Mucosa of rectum (tissue), 2 donors: ENCODE measurements around the gene ELOVL3.

ENCODE experiments used
- H3K27ac ChIP-seq, 2 donors: one replicate each; pipeline ENCODE4 v1.7.0; 2013; ENCODE audit warnings: inconsistent platforms in 2 of 2, low read depth in 2 of 2, low read length in 2 of 2
- H3K27me3 ChIP-seq, 2 donors: one replicate each; pipeline ENCODE4 v1.7.0; 2013; ENCODE audit warnings: low read length in 2 of 2; ENCODE audit not compliant: control insufficient read depth in 2 of 2, insufficient read depth in 2 of 2
- H3K36me3 ChIP-seq, 2 donors: one replicate each; pipeline ENCODE4 v1.7.0; 2013; ENCODE audit warnings: low read length in 2 of 2; ENCODE audit not compliant: control insufficient read depth in 2 of 2, insufficient read depth in 2 of 2
- H3K4me1 ChIP-seq, 2 donors: one replicate each; pipeline ENCODE4 v1.7.0; 2013; ENCODE audit warnings: low read length in 2 of 2, mild to moderate bottlenecking in 1 of 2; ENCODE audit not compliant: control insufficient read depth in 2 of 2, insufficient read depth in 2 of 2
- H3K4me3 ChIP-seq, 2 donors: one replicate each; pipeline ENCODE4 v1.7.0; 2013; ENCODE audit warnings: low read length in 2 of 2
- H3K9ac ChIP-seq, 2 donors: one replicate each; pipeline ENCODE4 v1.7.0; 2013; ENCODE audit warnings: low read length in 2 of 2, low read depth in 1 of 2, mild to moderate bottlenecking in 1 of 2
- H3K9me3 ChIP-seq, 2 donors: one replicate each; pipeline ENCODE4 v1.7.0; 2013; ENCODE audit warnings: low read length in 2 of 2; ENCODE audit not compliant: control insufficient read depth in 2 of 2
- donor health status: healthy.
- donor health status: Normal muscosa, but diverticular disease.

ELOVL3 gene

DNA sequence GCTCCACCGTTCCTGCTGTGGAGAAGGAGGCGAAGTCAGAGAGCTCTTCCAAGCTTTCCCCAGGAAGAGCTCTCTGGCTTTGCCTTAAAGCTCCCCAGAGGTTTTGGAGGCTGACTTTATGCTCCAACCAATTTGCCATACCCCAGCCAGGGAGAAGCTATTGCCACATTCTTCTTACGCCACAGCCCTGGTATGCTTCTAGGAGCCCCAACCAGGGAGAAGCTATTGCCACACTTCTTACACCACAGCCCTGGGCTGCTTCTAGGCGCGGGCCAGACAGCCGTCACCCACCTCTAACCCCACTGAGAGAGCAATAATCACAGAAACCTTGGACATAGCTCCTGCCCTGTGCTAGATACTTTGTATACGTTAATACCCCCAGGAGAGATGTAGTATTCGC is 951 bp downstream of the ELOVL3 start:
- Histone ChIP-seq H3K9ac (no peak overlapping the region), H3K4me3 (no peak overlapping the region), H3K27me3 (peaks cover 16 to 20% of the 10 kb centered on the region in 2 donors), H3K9me3 (no peaks in the 10 kb centered on the region), H3K27ac (no peak overlapping the region), H3K4me1 (peaks cover 25 to 30% of the 10 kb centered on the region in 2 donors), H3K36me3 (no peaks in the 10 kb centered on the region)

DNA sequence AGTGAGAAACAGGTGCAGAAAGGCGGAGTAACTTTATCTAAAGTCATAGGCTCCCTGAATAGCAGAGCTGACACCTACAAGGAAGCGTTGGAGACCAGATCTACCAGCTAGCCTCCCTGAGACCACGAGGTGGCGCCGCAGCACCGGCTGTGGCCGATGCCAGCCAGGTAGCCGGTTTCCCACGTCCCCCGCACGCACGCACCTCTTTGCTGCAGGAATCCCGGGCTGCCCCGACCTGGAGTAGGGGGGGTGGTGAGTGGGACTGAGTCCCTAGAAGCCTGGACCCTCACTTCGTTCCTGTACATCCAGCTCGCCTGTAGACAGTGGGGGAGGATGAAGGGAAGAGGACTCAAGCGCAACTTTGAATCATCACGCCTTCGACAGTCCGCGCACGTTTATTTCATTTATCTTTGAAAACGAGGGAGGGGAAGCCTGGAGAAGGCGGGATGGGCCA is 3.7 kb downstream of the ELOVL3 start:
- no peaks in the 10 kb centered on the region for H3K9me3 ChIP-seq
- H3K9ac ChIP-seq = no peak overlapping the region
- H3K27ac ChIP-seq = no peak overlapping the region
- no peaks in the 10 kb centered on the region for H3K36me3 ChIP-seq
- H3K27me3 ChIP-seq = peaks cover 22 to 31% of the 10 kb centered on the region in 2 donors
- peaks cover 25 to 30% of the 10 kb centered on the region in 2 donors for H3K4me1 ChIP-seq
- H3K4me3 ChIP-seq = peak overlapping the region; percentile 56 to 62

DNA sequence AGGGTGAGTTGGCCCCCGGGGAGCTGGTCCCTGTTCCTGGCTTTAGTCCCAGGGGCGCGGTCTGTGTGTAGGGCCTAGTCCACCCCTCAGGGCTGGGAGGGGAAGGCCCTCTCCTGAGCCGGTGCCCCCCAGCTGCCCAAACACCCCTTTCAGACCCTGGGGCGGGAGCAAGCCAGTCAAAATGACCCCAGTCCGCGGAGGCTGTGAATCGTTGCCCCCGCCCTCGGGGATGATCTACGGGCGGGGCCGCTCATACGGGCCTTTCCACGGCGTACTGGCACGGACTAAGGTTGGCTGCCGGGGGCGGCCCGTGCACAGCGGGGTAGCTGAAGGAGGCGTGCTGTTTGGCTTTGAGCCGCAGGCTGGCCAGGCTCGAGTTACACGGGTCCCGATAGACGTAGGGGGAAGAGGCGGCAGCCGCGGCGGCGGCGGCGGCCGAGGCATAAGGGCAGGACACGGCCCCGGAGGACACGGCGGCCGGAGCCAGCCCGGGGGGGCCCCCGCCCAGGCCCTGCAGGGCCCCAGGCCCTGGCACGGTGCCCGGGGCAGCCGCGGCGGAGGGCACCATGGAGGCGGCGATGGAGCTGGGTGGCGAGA is 4.3 kb downstream of the ELOVL3 start:
- Histone ChIP-seq H3K36me3 (no peaks in the 10 kb centered on the region), H3K9ac (peak overlapping the region in 1 of 2 donors; percentile 37), H3K4me1 (peaks cover 25 to 30% of the 10 kb centered on the region in 2 donors), H3K4me3 (peak overlapping the region; percentile 56 to 62), H3K9me3 (no peaks in the 10 kb centered on the region), H3K27ac (no peak overlapping the region), H3K27me3 (peaks cover 22 to 32% of the 10 kb centered on the region in 2 donors)

DNA sequence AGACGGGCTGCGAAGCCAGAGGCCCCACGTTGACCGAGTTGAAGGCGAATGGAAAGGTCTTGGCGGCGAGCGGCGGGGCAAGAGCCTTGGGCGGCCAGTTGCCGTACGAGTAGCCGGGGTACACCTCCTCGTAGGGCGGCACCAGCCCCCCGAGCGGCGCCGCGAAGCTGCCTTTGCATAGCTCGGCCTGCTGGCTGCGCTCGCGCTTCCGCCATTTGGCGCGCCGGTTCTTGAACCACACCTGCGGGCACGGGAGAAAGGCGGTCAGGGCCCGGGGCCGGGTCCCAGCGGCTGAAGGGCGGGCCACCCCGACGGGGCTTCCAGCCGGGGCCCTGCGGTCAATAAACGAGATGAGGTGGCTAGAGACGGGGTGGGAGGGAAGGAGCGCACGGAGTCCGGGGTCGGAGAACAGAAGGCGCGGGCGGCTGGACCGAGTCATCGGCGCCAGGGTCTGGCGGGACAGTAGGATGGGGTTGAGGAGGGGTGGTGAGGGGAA is 4.8 kb downstream of the ELOVL3 start:
- Histone ChIP-seq H3K4me1 (peaks cover 24 to 27% of the 10 kb centered on the region in 2 donors), H3K9ac (peak overlapping the region in 1 of 2 donors; percentile 37), H3K4me3 (peak overlapping the region; percentile 56 to 62), H3K27me3 (peaks cover 22 to 32% of the 10 kb centered on the region in 2 donors), H3K27ac (no peak overlapping the region), H3K9me3 (no peaks in the 10 kb centered on the region), H3K36me3 (no peaks in the 10 kb centered on the region)

DNA sequence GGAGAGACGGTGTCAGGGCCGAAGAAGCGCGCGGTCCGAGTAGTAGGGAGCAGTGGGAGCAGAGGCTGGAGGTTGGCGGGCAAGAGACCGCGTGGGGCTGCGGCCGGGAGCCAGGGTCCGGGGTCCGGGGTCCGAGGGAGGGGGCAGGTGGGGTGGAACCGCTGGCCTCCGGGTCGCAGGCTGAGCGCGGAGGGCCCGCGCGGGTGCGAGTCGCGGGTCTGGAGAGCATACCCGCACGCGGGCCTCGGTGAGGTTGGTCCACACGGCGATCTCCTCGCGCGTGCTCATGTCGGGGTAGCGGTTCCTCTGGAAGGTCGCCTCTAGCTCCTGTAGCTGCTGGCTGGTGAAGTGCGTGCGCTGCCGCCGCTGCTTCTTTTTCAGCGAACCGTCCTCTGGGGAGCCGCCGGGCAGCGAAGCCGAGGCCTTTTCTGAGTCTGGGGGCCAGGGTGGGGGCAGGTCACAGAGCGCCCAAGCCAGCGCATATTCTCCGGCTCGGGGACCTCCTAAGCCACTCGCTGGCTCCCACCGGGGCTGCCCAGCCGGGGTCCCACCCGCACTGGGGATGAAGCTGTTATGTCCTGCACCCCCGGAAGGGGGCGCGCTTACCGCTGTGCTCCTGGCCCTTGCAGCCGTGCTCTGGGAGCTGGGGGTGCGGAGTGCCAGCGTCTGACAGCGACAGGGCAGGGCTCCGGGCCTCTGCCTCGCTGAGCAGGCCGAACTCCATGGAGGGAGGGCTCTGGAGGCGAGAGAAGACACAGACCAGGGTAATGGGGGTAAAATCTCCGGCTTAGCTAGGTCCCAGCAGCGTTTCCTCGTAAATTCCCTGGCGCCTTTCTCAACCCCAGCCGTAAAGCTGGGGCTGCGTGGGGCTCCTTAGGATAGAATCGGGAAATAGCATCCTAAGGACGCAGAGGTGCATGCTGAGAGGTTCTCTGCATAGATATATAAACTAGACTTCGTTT is 5.5 kb downstream of the ELOVL3 start:
- no peak overlapping the region for H3K9ac ChIP-seq
- peaks cover 20 to 22% of the 10 kb centered on the region in 2 donors for H3K4me1 ChIP-seq
- peaks cover 24 to 32% of the 10 kb centered on the region in 2 donors for H3K27me3 ChIP-seq

DNA sequence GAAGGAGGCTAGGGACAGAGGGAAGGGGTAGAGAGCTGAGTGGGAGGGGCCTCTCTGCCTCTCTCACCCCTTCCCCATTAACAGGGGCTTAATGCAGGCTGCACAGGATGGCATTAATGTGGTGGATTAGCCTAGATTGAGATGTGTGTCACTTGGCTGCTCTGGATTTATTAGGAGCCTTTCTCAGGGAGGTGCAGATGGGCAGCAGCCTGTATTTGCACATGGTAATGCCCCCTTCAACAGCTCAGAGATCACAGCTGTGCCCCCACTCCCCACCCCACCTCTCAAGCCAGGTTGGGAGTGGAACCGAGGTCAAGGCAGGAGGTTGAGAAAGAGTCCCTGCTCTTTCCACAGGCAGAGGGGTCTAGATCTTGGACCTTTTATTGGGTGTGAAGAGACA is 7.9 kb downstream of the ELOVL3 start:
- H3K27me3 ChIP-seq = peaks cover 21 to 37% of the 10 kb centered on the region in 2 donors
- no peak overlapping the region for H3K9ac ChIP-seq
- no peak overlapping the region for H3K4me3 ChIP-seq
- H3K36me3 ChIP-seq = no peaks in the 10 kb centered on the region
- H3K4me1 ChIP-seq = peaks cover 20% of the 10 kb centered on the region in 2 donors
- no peak overlapping the region for H3K27ac ChIP-seq
- H3K9me3 ChIP-seq = no peaks in the 10 kb centered on the region

More for the DNA sequence above, 5.5 kb downstream of the ELOVL3 start:
- no peaks in the 10 kb centered on the region for H3K9me3 ChIP-seq
- no peaks in the 10 kb centered on the region for H3K36me3 ChIP-seq
- H3K4me3 ChIP-seq = peak overlapping the region; percentile 41 to 62
- H3K27ac ChIP-seq = no peak overlapping the region

DNA sequence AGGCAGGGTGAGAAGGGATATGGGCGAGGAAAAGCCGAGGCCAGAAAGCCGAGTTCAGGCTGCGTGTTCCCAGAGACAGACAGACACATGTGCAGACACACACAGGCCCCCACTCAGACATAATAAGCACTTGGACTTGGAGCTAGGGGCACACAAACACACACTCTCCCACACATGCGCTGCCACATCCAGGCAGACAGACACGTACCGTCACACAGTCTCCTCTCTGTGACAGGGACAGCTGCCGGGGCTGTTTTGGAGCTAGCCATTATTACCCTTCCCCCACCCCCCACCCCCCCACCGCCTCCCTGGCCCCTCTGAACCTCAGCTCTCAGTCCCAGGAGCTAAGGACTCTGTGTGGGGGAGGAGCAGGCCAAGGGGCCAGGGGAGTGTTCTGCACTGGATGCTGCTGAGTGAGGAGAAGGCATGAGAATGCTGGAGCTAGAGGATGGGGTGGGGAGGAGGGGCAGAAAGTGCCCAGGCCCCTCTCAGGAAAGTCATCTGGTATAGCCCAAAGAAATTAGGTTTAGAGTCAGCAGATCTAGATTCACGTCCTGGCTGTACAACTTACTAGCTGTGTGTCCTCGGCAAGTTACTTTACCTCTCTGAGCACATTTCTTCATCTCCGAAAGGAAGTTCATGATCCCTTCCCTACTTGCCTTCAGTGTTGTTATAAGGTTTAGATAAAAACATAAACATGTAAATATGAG is 8.9 kb downstream of the ELOVL3 start:
- Histone ChIP-seq H3K4me3 (no peak overlapping the region), H3K9ac (no peak overlapping the region), H3K27me3 (peaks cover 25 to 42% of the 10 kb centered on the region in 2 donors), H3K9me3 (no peaks in the 10 kb centered on the region), H3K27ac (no peak overlapping the region), H3K36me3 (no peaks in the 10 kb centered on the region), H3K4me1 (peaks cover 17 to 18% of the 10 kb centered on the region in 2 donors)

DNA sequence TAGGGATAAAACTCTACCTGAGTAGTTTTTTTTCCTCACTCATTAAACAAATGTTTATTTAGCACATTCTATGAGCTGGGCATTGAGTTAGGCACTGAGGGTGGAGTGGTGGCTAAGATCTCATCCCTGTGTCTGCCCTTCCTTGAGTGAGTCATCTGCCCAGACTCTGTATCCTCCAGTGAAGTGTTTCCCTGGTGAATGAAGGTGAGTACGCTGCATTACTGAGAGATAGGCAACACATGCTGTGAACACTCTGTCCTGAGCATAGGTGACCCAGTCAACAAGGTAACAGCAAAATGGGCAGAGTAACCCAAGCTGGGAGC is 9.5 kb downstream of the ELOVL3 start:
- Histone ChIP-seq H3K4me3 (no peak overlapping the region), H3K27me3 (peaks cover 27 to 43% of the 10 kb centered on the region in 2 donors), H3K9ac (no peak overlapping the region), H3K4me1 (peaks cover 13% of the 10 kb centered on the region in 2 donors), H3K9me3 (no peaks in the 10 kb centered on the region), H3K36me3 (no peaks in the 10 kb centered on the region), H3K27ac (no peak overlapping the region)

DNA sequence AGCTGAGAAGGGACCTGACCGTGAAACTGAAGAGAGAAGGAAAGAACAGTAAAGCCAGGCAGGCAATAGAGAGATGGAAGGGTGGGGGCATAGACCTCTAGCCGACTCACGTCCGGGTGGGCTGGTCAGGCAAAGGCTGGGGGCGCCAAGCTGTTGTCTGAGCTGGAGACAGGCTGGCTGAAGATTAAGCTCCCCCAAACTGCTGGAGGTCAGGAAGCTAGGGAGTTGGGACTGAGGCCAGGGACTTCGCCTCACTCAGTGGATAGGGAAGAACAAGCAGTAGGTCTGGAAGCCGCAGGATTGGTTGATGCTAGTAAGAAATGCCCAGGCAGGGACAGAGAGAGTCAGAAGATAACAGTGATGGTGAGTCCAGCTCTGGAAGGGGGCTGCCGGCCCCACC is 9.9 kb downstream of the ELOVL3 start:
- no peak overlapping the region for H3K4me3 ChIP-seq
- H3K9me3 ChIP-seq = no peaks in the 10 kb centered on the region
- H3K4me1 ChIP-seq = peaks cover 10 to 13% of the 10 kb centered on the region in 2 donors
- peaks cover 30 to 44% of the 10 kb centered on the region in 2 donors for H3K27me3 ChIP-seq
- H3K36me3 ChIP-seq = no peaks in the 10 kb centered on the region
- no peak overlapping the region for H3K9ac ChIP-seq
- no peak overlapping the region for H3K27ac ChIP-seq
